Superior temporal gyrus (tissue), 1 donor: ENCODE measurements around the gene EPB41L4B.
"Not testable (repeated sequence)": the region's sequence is repeated elsewhere in the genome, so short reads cannot be mapped to it uniquely, and the experiment has no call there.

Experiments
- DNase-seq: peaks from one replicate; pipeline ENCODE4 v3.0.0-alpha.2; 2016; ENCODE audit errors: extremely low spot score

EPB41L4B gene

GRCh38 chr9:109246533-109246932 lies 74.3 kb downstream of the EPB41L4B start:
- no peak for DNase-seq

GRCh38 chr9:109245310-109245897 lies 75.5 kb downstream of the EPB41L4B start:
- DNase-seq: no peak

GRCh38 chr9:109244179-109245132 lies 76.4 kb downstream of the EPB41L4B start:
- DNase-seq: peak; percentile 88

- no peak for DNase-seq
Observed at GRCh38 chr9:109242741-109243140, 78.1 kb downstream of the EPB41L4B start.

GRCh38 chr9:109242014-109242413 lies 78.8 kb downstream of the EPB41L4B start:
- no peak for DNase-seq

- no peak for DNase-seq
Observed at GRCh38 chr9:109241207-109241606, 79.7 kb downstream of the EPB41L4B start.

- no peak for DNase-seq
Observed at GRCh38 chr9:109239240-109239639, 81.6 kb downstream of the EPB41L4B start.

- no peak for DNase-seq
Observed at GRCh38 chr9:109238655-109239054, 82.2 kb downstream of the EPB41L4B start.

- DNase-seq: no peak
Observed at GRCh38 chr9:109238125-109238524, 82.7 kb downstream of the EPB41L4B start.

- peak; percentile 24 for DNase-seq
Observed at GRCh38 chr9:109232449-109233237, 88.2 kb downstream of the EPB41L4B start.

- no peak for DNase-seq
Observed at GRCh38 chr9:109231593-109231992, 89.3 kb downstream of the EPB41L4B start.

- no peak for DNase-seq
Observed at GRCh38 chr9:109230277-109230676, 90.6 kb downstream of the EPB41L4B start.

GRCh38 chr9:109229682-109230081 lies 91.2 kb downstream of the EPB41L4B start:
- no peak for DNase-seq

- DNase-seq: no peak
Observed at GRCh38 chr9:109228093-109228642, 92.7 kb downstream of the EPB41L4B start.

- DNase-seq: no peak
Observed at GRCh38 chr9:109225629-109226028, 95.2 kb downstream of the EPB41L4B start.

- no peak for DNase-seq
Observed at GRCh38 chr9:109224751-109225150, 96.1 kb downstream of the EPB41L4B start.

GRCh38 chr9:109218242-109218641 lies 102.6 kb downstream of the EPB41L4B start:
- DNase-seq: not testable (repeated sequence)

- DNase-seq: no peak
Observed at GRCh38 chr9:109214414-109214813, 106.4 kb downstream of the EPB41L4B start.

- DNase-seq: no peak
Observed at GRCh38 chr9:109213285-109214121, 107.4 kb downstream of the EPB41L4B start.

GRCh38 chr9:109212768-109213167 lies 108.1 kb downstream of the EPB41L4B start:
- DNase-seq: no peak

GRCh38 chr9:109206670-109207069 lies 114.2 kb downstream of the EPB41L4B start:
- DNase-seq: no peak
